Esophagus squamous epithelium (tissue), 5 donors: ENCODE measurements around the gene MMP25. TPM values are rescaled to one million over a fixed set of nuclear protein-coding genes. Genes with fewer than 3 reads are reported as not detected.

Source experiments
- DNase-seq: peaks from one replicate; lab custom pipeline; 2025; lab: John Stamatoyannopoulos, UW
- H3K27ac ChIP-seq, 4 donors: fragments of 200-600 bp; sonication (generic); one replicate each; pipeline ENCODE4 v1.5.1; 2016 to 2019; ENCODE audit warnings: mild to moderate bottlenecking in 1 of 4
- H3K27me3 ChIP-seq, 4 donors: fragments of 200-600 bp; sonication (generic); 1 replicate in 3 of 4; 2 replicates in 1 of 4; pipeline versions ENCODE4 v1.5.1 to v1.6.0; 2017 to 2021; ENCODE audit warnings: antibody characterized with exemption in 1 of 4
- H3K36me3 ChIP-seq, 3 donors: fragments of 200-600 bp; sonication (generic); one replicate each; pipeline ENCODE4 v1.5.1; 2016 to 2019
- H3K4me1 ChIP-seq, 3 donors: fragments of 200-600 bp; sonication (generic); one replicate each; pipeline ENCODE4 v1.5.1; 2017 to 2019
- H3K4me3 ChIP-seq, 4 donors: fragments of 200-600 bp; sonication (generic); 1 replicate in 3 of 4; 2 replicates in 1 of 4; pipeline ENCODE4 v1.5.1; 2016 to 2019; ENCODE audit warnings: mild to moderate bottlenecking in 2 of 4, moderate library complexity in 1 of 4
- H3K9me3 ChIP-seq, 3 donors: fragments of 200-600 bp; sonication (generic); one replicate each; pipeline ENCODE4 v1.5.1; 2016 to 2019
- CTCF ChIP-seq, 6 experiments: fragments of 450-650 bp in 4 of 6; fragments of 200-600 bp in 2 of 6; sonication (generic) in 2 of 6; IDR thresholded peaks; one replicate each; pipeline ENCODE4 v1.5.1; 2016 to 2019; ENCODE audit warnings: antibody characterized with exemption in 6 of 6, mild to moderate bottlenecking in 4 of 6, moderate library complexity in 4 of 6
- POLR2A ChIP-seq, 4 donors: fragments of 450-650 bp; IDR thresholded peaks; one replicate each; pipeline ENCODE4 v1.6.1; 2017; ENCODE audit warnings: antibody characterized with exemption in 4 of 4, mild to moderate bottlenecking in 4 of 4, moderate library complexity in 3 of 4
- WGBS, 2 donors: methylation state at CpG; one replicate each; pipeline ENCODE4 v1.1.5; 2018; 5-methylcytosine and 5-hydroxymethylcytosine counted together
- intact Hi-C: fragments of 100-400 bp; cut with DNase I; formaldehyde crosslinking; loops from one replicate; pipeline ENCODE4 v1.15.0; 2022
- small RNA-seq, 4 donors: library from RNA; depleted of rRNA; stranded (forward); fragments of <200 nt; gene quantifications; one replicate each; pipeline ENCODE3, GENCODE V24; 2016
- total RNA-seq, 4 donors: library from RNA; depleted of rRNA; stranded (reverse); fragments of >200 nt; gene quantifications; one replicate each; pipeline ENCODE4 v1.1.0, GENCODE V29; 2016
- donor health status: DM: yes; HTN: yes; CAD: no.

Gene MMP25
- total RNA-seq, 4 donors from 2014 or later = 0.19 to 1.4 (median 0.61) TPM

GRCh38 chr16:3099732-3100499, 53.6 kb downstream of the MMP25 start:
- Histone ChIP-seq H3K27ac (peak overlapping the region in 3 of 4 donors; percentile 20 to 53 (median 50)), H3K36me3 (no peaks in the 10 kb centered on the region), H3K4me1 (peaks cover 6 to 45% (median 8%) of the 10 kb centered on the region in 3 donors), H3K27me3 (peaks cover 0 to 22% (median 0%) of the 10 kb centered on the region in 4 donors), H3K9me3 (no peaks in the 10 kb centered on the region), H3K4me3 (peak overlapping the region; percentile 3 to 53 (median 27))
- 7 to 10% methylated on average over 17 to 23 of the region's 39 CpGs for WGBS, 2 donors
- DNase-seq = peak; percentile 79
- TF ChIP-seq POLR2A (IDR thresholded peaks at IDR 0.05) = no peak
- no peak for TF ChIP-seq CTCF (IDR thresholded peaks at IDR 0.05)
- intact Hi-C loops = no loop called here

- Histone ChIP-seq H3K4me3 (no peak overlapping the region), H3K9me3 (no peaks in the 10 kb centered on the region), H3K27me3 (peaks cover 0 to 22% (median 0%) of the 10 kb centered on the region in 4 donors), H3K27ac (peak overlapping the region in 3 of 4 donors; percentile 20 to 60 (median 53)), H3K4me1 (peaks cover 6 to 41% (median 8%) of the 10 kb centered on the region in 3 donors), H3K36me3 (no peaks in the 10 kb centered on the region)
- DNase-seq = no peak
- intact Hi-C loops = no loop called here
- TF ChIP-seq POLR2A (IDR thresholded peaks at IDR 0.05) = no peak
- TF ChIP-seq CTCF (IDR thresholded peaks at IDR 0.05) = peak in 4 of 6 experiments; percentile 28 to 47 (median 32)
- 44 to 54% methylated on average over 14 to 29 of the region's 29 CpGs for WGBS, 2 donors
Observed at GRCh38 chr16:3101018-3101840, 54.9 kb downstream of the MMP25 start.

- Histone ChIP-seq H3K27ac (peak overlapping the region in 3 of 4 donors; percentile 13 to 60 (median 53)), H3K4me1 (peaks cover 10 to 46% (median 11%) of the 10 kb centered on the region in 3 donors), H3K4me3 (no peak overlapping the region), H3K9me3 (no peaks in the 10 kb centered on the region), H3K27me3 (peaks cover 0 to 22% (median 0%) of the 10 kb centered on the region in 4 donors), H3K36me3 (no peaks in the 10 kb centered on the region)
- intact Hi-C loops = no loop called here
- 24 to 62% methylated on average over 27 of the region's 27 CpGs for WGBS, 2 donors
- DNase-seq = no peak
- TF ChIP-seq CTCF (IDR thresholded peaks at IDR 0.05) (no peak), POLR2A (IDR thresholded peaks at IDR 0.05) (no peak)
Observed at GRCh38 chr16:3101841-3102470, 55.6 kb downstream of the MMP25 start.

- intact Hi-C loops = no loop called here
- Histone ChIP-seq H3K36me3 (no peaks in the 10 kb centered on the region), H3K27me3 (no peaks in the 10 kb centered on the region), H3K27ac (peak overlapping the region; percentile 85 to 94 (median 91)), H3K4me3 (peak overlapping the region; percentile 48 to 83 (median 72)), H3K9me3 (no peaks in the 10 kb centered on the region), H3K4me1 (peaks cover 5 to 31% (median 6%) of the 10 kb centered on the region in 3 donors)
- peak; percentile 63 for DNase-seq
- 1 to 4% methylated on average over 23 to 27 of the region's 74 CpGs for WGBS, 2 donors
- TF ChIP-seq POLR2A (IDR thresholded peaks at IDR 0.05) (peak in 1 of 4 donors; percentile 55), CTCF (IDR thresholded peaks at IDR 0.05) (no peak)
Observed at GRCh38 chr16:3106205-3106928, 60.0 kb downstream of the MMP25 start.

Small RNAs within 50 kb of the gene (small RNA-seq; reads per million reads assigned to genes)
- gene RNU1-22P = 0 to 0.15 (median 0.04) reads per million in 4 donors

Other genes starting within 250 kb of the MMP25 start
- not detected for gene PRSS41, start 248.1 kb upstream of the MMP25 start, total RNA-seq
- gene PRSS21, start 229.3 kb upstream of the MMP25 start, total RNA-seq = 1 to 10 TPM in 1 of 4 donors, not detected in 3; 1.5 TPM
- 10 to 100 TPM in 1 of 4 donors, under 1 TPM in 2, not detected in 1; 0.34 to 38.5 (median 0.44) TPM for gene ZG16B, start 216.3 kb upstream of the MMP25 start, total RNA-seq
- 100 to 1,000 TPM in 2 of 4 donors, 10 to 100 TPM in 2; 36.6 to 149 (median 113) TPM for gene PRSS22, start 188.4 kb upstream of the MMP25 start, total RNA-seq
- 10 to 100 TPM; 18.9 to 47.9 (median 39.5) TPM for gene FLYWCH2, start 163.3 kb upstream of the MMP25 start, total RNA-seq
- gene FLYWCH1, start 134.6 kb upstream of the MMP25 start, total RNA-seq = 10 to 100 TPM; 25.4 to 52.1 (median 27.1) TPM
- 1 to 10 TPM in 2 of 4 donors, under 1 TPM in 1, not detected in 1; 0.19 to 3.9 (median 2.1) TPM for gene KREMEN2, start 82.3 kb upstream of the MMP25 start, total RNA-seq
- 10 to 100 TPM in 1 of 4 donors, 1 to 10 TPM in 3; 2.9 to 18.8 (median 8.0) TPM for gene PAQR4, start 77.2 kb upstream of the MMP25 start, total RNA-seq
- 10 to 100 TPM in 3 of 4 donors, 1 to 10 TPM in 1; 4.2 to 33.1 (median 13.0) TPM for gene PKMYT1, start 66.1 kb upstream of the MMP25 start, total RNA-seq
- gene CLDN9, start 33.6 kb upstream of the MMP25 start, total RNA-seq = not detected
- not detected for gene CLDN6, start 28.4 kb upstream of the MMP25 start, total RNA-seq
- 10 to 100 TPM; 15.3 to 46.0 (median 28.6) TPM for gene TNFRSF12A, start 26.2 kb upstream of the MMP25 start, total RNA-seq
- 10 to 100 TPM; 17.9 to 32.4 (median 18.4) TPM for gene HCFC1R1, start 22.6 kb upstream of the MMP25 start, total RNA-seq
- gene THOC6, start 22.5 kb upstream of the MMP25 start, total RNA-seq = 10 to 100 TPM; 17.4 to 27.9 (median 25.8) TPM
- 100 to 1,000 TPM in 2 of 4 donors, 10 to 100 TPM in 2; 54.9 to 204 (median 96.4) TPM for gene BICDL2, start 9.6 kb upstream of the MMP25 start, total RNA-seq
- gene IL32, start 19.1 kb downstream of the MMP25 start, total RNA-seq = 10 to 100 TPM in 3 of 4 donors, 1 to 10 TPM in 1; 4.6 to 31.7 (median 17.3) TPM
- gene ZSCAN10, start 52.7 kb downstream of the MMP25 start, total RNA-seq = not detected
- 10 to 100 TPM in 3 of 4 donors, 1 to 10 TPM in 1; 9.7 to 13.9 (median 11.9) TPM for gene ZNF205, start 66.0 kb downstream of the MMP25 start, total RNA-seq
- 10 to 100 TPM in 1 of 4 donors, 1 to 10 TPM in 3; 3.9 to 14.3 (median 6.4) TPM for gene ZNF213, start 88.5 kb downstream of the MMP25 start, total RNA-seq
- gene OR1F1, start 141.6 kb downstream of the MMP25 start, total RNA-seq = not detected
- 10 to 100 TPM in 1 of 4 donors, 1 to 10 TPM in 3; 4.3 to 10.1 (median 4.6) TPM for gene ZNF200, start 188.6 kb downstream of the MMP25 start, total RNA-seq
- 1 to 10 TPM in 3 of 4 donors, under 1 TPM in 1; 0.38 to 2.8 (median 1.5) TPM for gene MEFV, start 210.1 kb downstream of the MMP25 start, total RNA-seq
- 10 to 100 TPM; 15.7 to 40.1 (median 24.1) TPM for gene ZNF263, start 236.9 kb downstream of the MMP25 start, total RNA-seq